HG03571 (cell line): ENCODE measurements around the gene RPTOR.
"Not testable (repeated sequence)": the region's sequence is repeated elsewhere in the genome, so short reads cannot be mapped to it uniquely, and the experiment has no call there.

Experiments
- ATAC-seq: cut with Tn5 transposase; IDR thresholded peaks from one replicate; pipeline ENCODE4 v1.9.1; 2021; ENCODE audit not compliant: unreplicated experiment

Gene RPTOR

DNA sequence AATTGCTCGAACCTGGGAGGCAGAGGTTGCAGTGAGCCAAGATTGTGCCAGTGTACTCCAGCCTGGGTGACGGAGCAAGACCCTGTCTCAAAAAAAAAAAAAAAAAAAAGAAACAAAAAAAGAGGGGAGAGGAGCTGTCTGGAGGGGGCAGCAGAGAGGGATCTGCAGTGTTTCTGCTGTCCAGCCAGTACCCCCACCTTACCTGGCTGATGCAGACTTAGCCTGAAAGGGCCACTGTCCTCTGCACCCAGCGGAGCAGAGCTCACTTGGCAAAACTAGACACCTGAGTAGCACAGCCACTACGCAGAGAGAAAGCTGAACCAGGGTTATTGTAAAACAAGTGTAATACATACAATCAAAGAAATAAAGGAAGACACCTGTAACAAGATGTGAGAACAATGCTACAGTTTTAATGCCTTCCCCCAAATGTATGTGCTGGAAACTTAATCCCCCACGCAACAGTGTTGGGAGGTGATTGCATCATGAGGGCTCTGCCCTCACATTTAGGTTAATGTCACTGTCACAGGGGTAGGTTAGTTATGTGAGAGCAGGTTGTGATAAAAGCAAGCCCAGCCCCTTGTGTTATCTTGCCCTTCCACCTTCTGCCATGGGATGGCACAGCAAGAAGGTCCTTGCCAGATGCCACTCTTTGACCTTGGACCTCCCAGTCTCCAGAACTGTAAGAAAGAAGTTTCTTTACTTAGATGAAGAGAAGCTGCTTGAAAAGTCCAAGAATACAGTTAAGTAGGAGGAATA is 211.2 kb downstream of the RPTOR start:
- no peak for ATAC-seq

DNA sequence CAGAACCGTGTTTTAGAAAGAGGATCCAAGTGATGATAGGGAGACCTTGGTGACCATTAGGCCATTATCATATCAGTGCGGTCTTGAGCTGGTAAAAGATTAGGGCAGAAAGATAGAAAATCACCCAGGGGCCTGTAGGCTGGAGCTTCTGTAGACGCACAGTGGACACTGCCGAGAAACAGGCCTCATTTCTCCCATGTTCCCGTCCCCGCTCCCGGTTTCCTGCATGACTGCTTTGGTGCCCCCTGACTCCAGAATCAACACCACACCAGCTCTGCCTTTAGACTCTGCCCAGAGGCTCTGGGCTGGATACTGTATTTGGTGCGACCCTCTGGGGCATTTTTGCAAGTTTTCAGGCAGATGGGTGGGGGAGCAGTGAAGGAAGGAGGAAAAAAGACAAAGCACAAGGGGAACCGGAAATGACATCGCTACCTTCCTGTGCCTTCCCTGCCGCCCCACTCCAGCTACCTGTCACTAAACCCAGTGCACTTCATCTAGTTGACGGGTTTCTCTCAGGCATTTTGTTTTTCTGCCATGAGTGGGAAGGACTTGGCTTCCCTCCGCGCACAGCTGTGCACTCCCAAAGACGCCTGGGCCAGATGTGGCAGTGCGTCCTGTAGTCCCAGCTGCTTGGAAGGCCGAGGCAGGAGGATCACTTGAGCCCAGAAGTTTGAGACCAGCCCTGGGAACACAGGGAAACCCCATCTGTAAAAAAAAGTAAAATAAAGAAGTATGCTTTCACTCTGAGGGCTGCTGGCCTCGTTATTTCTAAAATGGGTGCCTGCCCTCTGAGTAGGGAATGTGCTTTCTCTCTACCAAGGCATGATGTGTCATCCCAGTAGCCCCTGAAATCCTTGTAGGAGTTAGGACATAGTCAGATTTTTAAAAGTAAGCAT is 214.1 kb downstream of the RPTOR start:
- no peak for ATAC-seq

DNA sequence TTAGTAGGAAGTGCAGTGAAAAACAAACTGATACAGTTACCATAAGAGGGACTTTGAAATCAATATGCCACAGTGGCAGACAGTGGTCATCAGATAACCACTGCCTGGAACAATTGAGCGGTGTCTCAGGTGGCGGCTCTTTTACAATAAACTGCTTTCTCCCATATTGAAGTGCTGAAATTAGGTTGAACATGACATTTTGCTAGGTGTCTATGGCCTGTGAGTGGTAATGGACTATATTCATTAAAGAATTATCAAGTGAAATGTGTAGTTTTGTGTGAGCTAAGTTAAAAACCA is 214.7 kb downstream of the RPTOR start:
- no peak for ATAC-seq

DNA sequence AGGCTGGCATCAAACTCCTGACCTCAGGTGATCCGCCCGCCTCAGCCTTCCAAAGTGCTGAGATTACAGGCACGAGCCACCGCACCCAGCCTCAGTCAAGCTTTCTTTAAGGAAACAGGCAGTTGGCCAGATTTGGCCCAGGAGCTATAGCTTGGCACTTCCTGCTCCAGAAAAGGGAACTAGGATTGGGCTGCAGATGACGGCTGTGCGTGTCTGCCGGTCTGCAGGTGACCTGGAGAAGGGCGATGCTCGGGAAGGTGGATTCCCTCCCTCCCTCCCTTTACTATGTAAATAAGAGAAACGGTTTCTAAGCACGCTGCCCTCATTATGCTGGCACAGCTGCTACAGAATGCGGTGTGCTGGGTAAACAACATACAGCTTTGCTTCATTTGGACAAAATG is 215.9 kb downstream of the RPTOR start:
- ATAC-seq, result no peak

GRCh38 chr17:80761110-80761871 is 216.7 kb downstream of the RPTOR start:
- no peak for ATAC-seq

- no peak for ATAC-seq
These were observed 217.4 kb downstream of the RPTOR start for GRCh38 chr17:80762076-80762475.

- ATAC-seq, result no peak
These were observed 218.7 kb downstream of the RPTOR start for GRCh38 chr17:80763293-80763867.

DNA sequence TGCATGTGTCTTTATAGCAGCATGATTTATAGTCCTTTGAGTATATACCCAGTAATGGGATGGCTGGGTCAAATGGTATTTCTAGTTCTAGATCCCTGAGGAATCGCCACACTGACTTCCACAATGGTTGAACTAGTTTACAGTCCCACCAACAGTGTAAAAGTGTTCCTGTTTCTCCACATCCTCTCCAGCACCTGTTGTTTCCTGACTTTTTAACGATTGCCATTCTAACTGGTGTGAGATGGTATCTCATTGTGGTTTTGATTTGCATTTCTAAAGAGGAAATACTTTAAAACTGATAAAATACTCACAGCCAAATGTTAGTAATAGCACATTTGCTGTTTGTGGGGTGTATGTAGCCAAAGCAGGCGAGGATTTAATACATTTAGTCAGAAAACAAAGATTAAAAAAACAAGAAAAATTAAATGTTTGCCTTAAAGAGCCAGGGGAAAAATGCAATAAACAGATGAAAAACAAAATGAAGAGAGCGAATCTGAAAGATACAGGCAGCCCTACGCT is 220.0 kb downstream of the RPTOR start:
- ATAC-seq, result not testable (repeated sequence)

DNA sequence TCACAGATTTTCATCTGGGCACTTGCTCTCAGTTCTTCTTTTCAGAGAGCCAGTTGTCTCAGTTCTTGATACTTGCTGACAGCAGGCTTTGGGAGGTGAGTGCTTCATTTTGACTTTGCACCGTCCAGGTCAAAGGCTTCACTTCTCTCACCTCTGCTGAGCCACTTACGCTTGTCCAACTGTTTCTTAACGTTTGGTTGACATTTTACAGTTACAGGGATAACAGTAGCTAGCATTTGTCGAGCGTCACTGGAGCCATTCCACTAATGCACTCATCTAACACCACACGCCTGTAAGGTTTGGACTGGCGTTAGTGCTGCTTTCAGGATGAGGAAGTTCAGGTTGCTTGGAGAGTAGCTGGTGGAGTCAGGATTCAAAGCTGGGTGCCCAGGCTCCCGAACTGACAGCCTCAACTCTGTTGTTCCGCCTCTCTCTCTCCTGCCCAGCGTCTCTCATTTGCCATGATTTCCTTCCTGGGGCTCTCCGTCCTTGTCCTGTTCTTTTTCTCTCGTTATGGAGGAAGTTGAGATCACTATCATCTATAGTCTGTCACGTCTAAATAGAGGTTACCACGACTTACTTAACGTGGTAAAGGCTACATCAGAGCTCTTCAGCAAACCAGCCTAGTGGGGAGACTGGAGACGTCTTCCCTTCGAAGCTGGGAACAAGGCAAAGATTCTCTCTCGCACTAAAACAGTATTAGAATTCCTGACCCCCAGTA is 220.8 kb downstream of the RPTOR start:
- no peak for ATAC-seq

- ATAC-seq, result no peak
These were observed 221.7 kb downstream of the RPTOR start for GRCh38 chr17:80766290-80766855.

- no peak for ATAC-seq
These were observed 223.8 kb downstream of the RPTOR start for GRCh38 chr17:80768389-80768788.

DNA sequence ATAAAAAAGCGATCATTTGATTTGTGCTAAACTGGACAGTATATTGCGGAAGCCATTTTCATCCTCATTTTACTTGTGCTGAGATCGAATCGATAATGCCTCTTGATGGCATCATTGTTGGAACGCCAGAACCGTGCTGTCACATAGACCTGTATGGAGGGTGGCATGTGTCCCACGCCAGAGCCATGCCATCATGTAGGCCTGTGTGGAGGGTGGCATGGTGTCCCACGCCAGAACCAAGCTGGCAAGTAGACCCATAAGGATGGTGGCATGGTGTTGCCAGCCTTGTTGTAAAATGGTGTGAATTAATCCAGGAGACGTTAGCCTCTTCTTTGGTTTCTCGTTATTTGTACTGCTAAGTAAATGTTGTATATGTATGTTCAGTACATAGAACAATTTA is 224.3 kb downstream of the RPTOR start:
- no peak for ATAC-seq

- no peak for ATAC-seq
These were observed 224.9 kb downstream of the RPTOR start for GRCh38 chr17:80769516-80769915.

- ATAC-seq, result no peak
These were observed 225.4 kb downstream of the RPTOR start for GRCh38 chr17:80769936-80770625.

- no peak for ATAC-seq
These were observed 226.4 kb downstream of the RPTOR start for GRCh38 chr17:80770881-80771611.

- ATAC-seq, result no peak
These were observed 227.0 kb downstream of the RPTOR start for GRCh38 chr17:80771612-80772005.

DNA sequence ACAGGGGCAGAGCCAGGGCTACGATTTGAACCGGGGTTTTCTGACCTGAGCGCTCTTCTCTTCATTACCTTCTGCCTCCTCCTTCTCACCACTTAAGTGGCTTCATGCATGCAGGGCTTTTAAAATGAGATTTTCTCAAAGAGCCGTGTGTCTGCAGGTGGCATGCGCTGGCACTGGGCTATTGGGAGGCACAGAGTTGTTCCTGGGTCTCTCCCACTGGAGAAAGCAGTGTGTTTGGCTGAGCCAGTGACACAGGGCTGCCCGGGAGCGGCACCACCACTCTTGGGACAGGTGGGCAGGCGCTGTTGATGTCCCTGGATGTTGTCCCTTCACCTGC is 228.2 kb downstream of the RPTOR start:
- ATAC-seq, result no peak

GRCh38 chr17:80773243-80773991 is 228.8 kb downstream of the RPTOR start:
- ATAC-seq, result no peak
